Stimulated activated CD8-positive, alpha-beta memory T cell treated with anti-CD3 and anti-CD28 coated beads, Interleukin-2, amount 100 ng/mL, for 48 hours (primary cell): Measurements from ENCODE around the gene COL6A1.

ENCODE experiments used
- DNase-seq, 2 donors: peaks; one replicate each; pipeline ENCODE4 v3.0.0-alpha.2; 2020; ENCODE audit warnings: low read depth in 2 of 2

COL6A1 gene, protein sequence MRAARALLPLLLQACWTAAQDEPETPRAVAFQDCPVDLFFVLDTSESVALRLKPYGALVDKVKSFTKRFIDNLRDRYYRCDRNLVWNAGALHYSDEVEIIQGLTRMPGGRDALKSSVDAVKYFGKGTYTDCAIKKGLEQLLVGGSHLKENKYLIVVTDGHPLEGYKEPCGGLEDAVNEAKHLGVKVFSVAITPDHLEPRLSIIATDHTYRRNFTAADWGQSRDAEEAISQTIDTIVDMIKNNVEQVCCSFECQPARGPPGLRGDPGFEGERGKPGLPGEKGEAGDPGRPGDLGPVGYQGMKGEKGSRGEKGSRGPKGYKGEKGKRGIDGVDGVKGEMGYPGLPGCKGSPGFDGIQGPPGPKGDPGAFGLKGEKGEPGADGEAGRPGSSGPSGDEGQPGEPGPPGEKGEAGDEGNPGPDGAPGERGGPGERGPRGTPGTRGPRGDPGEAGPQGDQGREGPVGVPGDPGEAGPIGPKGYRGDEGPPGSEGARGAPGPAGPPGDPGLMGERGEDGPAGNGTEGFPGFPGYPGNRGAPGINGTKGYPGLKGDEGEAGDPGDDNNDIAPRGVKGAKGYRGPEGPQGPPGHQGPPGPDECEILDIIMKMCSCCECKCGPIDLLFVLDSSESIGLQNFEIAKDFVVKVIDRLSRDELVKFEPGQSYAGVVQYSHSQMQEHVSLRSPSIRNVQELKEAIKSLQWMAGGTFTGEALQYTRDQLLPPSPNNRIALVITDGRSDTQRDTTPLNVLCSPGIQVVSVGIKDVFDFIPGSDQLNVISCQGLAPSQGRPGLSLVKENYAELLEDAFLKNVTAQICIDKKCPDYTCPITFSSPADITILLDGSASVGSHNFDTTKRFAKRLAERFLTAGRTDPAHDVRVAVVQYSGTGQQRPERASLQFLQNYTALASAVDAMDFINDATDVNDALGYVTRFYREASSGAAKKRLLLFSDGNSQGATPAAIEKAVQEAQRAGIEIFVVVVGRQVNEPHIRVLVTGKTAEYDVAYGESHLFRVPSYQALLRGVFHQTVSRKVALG

DNA sequence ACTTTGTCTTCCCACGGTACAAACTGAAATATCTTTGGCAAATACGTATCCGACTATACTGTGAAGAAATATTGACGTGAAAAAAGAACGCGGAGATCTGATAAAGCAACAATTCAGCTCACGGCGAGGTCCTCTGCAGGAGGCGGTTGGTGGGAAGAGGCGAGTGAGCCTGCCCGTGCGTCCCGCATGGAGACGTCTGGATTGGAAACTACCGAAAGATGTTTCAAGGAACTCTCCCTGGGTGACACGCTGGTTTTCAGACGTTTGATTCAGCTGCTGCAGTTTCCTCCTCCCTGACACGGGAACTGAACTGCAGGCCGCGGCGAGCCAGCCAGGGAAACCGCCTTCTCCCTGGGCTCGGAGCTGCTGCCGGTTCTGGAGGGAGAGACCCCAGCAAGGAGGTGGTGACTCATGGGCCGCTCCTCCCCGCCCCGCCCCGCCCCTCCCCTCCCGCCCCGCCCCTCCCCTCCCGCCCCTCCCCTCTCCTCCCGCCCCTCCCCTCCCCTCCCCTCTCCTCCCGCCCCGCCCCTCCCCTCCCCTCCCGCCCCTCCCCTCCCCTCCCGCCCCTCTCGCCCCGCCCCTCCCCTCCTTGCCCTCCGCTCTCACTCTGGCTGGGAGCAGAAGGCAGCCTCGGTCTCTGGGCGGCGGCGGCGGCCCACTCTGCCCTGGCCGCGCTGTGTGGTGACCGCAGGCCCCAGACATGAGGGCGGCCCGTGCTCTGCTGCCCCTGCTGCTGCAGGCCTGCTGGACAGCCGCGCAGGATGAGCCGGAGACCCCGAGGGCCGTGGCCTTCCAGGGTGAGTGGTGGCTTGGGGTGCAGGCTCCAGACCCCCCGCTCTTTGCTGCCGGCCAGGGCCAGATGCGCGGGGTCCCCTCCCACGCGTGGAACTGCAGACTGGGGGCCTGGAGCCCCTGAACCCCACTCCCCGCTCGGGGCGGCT lies at the start of gene COL6A1:
COL6A1 (plus strand) TSS at position 620 of the 941 bp plus-strand sequence; CDS start at position 701, 81 bp downstream.
- peak in 1 of 2 donors; percentile 42 for DNase-seq

DNA sequence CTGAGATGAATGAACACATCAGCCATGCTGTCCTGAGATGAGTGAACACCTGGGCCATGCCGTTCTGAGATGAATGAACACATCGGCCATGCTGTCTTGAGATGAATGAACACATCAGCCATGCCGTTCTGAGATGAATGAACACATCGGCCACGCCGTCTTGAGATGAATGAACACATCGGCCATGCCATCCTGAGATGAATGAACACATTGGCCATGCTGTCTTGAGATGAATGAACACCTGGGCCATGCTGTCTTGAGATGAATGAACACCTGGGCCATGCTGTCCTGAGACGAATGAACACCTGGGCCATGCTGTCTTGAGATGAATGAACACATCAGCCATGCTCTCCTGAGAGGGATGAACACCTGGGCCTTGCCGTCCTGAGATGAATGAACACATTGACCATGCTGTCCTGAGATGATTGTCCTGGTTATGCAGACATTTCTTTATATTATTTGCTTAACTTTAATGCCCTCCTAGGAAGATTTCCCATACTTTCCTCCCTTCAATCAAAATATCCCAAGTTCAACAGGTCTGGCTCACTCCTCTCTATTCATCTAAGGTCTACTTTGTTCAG lies 48.6 kb upstream of the COL6A1 start:
- no peak for DNase-seq

DNA sequence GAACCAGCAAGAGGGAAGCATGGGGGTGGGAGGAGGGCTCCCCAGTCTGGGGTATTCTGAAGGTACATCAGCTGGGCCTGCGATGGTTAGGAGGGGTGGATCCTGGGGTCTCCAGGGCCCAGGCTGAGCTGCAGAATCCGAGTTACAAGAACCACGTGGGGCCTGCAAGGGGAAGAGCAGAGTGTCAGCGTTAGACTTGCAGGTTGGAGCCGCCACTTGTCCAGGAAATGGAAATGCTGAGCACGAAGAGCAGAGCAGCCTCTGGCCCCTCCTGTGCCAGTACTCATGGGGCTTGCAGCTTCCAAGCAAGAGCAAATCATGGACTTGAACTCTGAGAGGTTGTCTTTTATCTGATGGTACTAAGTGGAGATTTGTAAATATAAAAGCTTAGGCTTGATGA lies 47.5 kb upstream of the COL6A1 start:
- DNase-seq, result no peak

DNA sequence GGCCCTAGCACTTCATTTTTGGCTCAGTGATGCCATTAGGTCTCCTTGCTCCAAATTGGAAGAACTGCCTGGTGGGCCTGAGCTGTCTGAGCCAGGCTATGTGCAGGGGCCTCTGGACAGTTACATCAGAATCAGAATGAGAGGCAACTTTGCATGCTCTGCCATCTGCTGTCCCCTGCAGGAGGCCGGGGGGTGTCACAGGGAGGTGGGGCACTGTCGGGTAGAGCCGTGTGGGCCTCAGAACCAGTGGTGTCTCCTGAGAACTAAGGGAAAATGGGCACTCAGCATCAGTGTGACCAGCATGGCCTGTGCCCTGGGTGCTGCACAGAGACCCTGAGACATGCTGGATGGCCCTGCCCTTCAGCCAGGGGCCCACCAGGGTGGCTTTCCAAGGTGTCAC lies 47.0 kb upstream of the COL6A1 start:
- DNase-seq, result no peak

DNA sequence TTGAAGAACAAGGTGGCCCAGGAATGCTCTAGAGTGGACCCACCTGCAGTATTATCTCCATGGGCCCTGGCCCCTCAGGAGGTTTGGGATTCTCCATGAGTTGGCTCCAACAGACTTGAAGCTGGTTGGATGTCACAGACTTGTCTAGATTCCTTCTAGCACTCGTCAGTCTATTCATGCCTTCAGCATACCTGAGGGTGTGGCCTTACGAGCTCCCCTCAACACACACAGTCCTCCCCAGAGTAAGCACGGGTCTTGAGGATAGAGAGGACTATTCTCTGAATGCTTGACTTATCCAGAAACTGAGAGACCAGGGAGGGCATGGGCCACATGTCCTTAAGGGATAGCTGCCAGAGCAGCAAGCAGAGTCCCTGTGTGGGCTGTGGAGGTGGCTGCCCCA lies 45.9 kb upstream of the COL6A1 start:
- DNase-seq, result no peak

DNA sequence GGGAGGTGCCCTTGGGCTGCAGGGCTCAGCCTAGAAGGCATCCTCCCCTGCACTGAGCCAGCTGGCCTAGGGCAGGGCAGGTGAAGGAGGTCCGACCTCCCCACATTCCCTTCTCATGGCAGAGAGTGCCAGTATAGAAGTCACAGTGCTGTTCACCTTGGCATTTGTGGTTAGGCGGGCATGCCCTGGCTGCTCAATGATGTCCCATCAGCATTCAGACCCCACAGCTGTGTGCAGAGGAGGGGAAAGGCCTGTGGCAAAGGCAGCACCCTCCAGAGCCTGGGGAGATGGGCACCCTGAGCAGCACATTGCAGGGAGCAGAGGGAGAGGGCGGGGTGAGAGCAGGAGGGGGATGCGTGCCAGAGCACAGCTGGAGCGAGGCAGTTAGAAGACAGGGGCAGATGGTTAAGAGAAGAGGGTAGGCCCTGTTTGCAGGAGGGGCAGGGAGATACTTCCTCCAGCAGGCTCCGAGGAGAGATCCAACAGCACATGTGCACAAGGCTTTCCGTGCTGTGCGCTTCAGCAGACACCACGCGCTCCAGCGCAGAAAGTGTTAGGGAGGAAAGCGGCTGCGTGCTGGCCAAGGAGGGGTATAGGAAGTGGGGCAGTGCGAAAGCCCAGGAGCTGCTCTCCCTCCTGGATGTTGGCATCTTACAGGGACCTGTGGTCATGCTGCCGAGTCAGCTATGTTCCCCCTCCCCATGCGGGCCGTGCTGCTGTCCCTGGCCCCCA lies 43.7 kb upstream of the COL6A1 start:
- DNase-seq, result no peak

DNA sequence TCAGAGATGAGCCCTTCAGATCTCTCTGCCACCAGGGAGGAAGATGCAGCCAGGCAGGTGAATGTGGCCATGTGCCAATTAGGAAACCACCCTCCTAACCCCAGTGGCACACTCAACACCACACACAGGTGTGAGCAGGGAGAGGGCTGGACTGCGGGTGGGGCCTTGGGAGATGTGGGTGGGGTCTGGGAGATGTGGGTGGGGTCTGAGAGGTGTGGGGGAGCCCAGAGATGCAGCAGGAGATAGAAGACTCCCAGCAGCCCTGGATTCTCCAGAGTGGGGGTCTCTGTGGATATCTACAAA lies 43.2 kb upstream of the COL6A1 start:
- DNase-seq, result no peak

DNA sequence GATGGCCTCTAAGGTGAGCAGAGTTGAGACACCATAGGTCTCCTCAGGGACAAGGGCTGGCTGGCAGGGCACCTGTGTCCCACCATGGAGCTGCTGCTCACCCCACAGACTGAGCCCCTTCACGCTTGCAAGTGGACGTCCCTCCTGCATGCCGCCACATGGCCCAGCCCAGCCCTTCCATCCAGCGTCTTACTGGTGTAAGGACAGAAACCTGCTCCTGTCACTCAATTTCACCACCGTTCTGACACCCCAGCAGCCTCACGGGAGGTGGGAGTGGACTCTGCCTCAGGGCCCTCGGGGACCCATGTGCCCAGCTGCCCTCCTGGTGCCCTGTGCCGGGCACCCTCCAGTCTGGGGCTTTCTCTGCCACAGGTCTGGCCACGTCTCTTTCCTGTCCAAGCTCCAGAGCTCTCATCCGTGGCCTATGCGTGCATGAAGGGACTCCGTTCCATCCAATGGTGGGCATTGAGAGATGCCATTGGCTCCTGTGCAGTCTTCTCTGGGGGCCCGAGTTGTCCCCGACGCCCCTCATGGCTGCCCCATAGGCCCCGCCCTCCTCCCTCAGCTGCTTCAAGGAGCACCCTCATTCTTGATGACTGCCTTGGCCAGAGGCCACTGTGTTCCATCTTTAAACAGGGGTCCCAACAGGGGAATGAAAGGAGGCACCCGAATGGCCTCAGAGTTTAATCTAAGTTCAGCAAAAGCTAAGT lies 42.6 kb upstream of the COL6A1 start:
- DNase-seq, result no peak

DNA sequence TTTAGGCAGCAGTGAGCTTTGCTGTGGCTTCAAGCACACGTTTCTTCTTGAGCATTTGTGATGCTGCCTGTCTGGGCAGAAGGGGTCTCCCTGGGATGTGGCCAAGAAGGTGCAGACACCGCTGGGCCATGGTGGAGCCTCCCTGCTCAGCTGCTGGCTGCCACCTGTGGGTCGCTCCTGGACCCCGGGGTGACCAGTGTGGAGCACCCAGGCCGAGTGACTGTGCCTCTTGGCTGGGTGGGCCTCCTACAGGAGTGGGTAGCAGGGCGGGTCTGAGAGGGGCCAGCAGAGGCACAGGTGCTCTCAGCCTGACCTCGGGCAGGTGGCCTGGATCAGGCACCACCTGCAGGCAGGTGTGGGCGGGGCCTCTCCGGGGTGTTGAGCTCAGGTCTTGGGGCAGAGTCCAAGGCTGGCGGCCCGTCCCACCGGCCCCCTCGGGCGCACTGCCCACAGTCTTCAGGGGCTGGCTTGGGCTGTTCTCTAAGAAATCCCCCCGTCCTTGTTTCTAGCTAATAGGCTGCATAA lies 42.0 kb upstream of the COL6A1 start:
- no peak for DNase-seq

DNA sequence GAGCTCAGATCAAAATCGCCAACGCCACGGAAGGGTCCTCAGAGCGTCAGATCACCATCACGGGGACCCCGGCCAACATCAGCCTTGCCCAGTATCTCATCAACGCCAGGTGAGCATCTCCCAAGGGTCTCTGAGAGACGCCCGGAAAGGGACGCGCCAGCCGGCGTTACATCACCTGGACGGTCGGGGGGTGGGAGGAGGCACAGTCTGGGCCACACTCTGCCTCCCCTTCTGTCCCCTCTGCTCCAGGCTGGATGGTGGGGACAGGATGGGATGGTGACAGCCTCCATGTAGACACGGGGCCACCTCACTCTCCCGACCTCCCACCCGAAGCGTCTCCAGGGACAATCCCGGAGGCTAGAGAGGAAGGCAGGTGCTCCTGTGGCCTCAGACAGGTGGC lies 41.5 kb upstream of the COL6A1 start:
- no peak for DNase-seq

DNA sequence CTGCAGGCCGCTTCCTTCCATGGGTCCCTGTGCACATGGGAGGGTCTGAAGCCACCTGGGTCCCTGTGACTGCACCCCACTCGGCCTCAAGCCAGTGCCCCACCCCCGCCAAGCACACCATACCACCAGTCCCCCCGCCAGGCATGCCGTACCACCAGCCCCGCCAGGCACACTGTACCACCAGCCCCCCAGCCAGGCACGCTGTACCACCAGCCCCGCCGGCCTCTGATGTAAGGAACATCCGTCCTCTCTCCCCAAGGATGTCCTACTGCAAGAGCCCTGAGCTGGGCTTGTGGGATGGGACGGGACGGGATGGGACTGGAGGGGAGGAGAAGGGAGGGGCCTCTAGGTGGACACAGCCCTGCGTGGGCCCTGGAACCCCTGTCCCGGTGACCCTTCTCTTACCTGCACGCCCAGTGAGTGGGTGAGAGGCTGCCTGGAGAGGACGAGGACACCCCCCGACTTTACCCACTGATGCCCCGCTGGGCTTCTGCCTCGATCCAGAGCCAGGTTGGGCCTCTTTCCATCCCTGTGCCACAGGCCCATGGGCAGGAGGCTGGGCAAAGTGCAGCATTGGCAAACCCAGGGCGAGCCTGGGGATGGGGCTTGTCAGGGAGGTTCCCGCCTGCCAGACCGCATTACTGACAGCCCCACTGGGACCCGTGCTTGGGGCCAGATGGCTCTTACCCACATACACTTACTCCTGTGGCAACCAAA lies 40.8 kb upstream of the COL6A1 start:
- DNase-seq, result no peak

DNA sequence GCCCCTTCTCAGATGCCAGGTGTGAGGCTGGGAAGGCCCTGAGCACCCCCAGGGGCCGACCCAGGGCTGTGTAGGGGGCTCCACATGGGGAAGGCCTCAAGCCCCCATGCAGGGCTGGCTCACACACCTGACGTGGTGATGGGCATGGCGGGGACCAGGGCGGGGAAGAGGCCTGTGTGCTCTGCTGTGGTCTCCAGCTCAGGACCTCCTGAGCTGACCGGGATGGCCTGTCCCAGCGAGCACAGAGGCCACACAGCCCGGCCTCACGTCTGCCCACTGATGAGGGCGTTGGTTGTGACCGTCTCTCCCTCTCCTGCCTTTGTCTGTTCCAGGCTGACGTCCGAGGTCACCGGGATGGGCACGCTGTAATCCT lies 40.2 kb upstream of the COL6A1 start:
- DNase-seq, result no peak

DNA sequence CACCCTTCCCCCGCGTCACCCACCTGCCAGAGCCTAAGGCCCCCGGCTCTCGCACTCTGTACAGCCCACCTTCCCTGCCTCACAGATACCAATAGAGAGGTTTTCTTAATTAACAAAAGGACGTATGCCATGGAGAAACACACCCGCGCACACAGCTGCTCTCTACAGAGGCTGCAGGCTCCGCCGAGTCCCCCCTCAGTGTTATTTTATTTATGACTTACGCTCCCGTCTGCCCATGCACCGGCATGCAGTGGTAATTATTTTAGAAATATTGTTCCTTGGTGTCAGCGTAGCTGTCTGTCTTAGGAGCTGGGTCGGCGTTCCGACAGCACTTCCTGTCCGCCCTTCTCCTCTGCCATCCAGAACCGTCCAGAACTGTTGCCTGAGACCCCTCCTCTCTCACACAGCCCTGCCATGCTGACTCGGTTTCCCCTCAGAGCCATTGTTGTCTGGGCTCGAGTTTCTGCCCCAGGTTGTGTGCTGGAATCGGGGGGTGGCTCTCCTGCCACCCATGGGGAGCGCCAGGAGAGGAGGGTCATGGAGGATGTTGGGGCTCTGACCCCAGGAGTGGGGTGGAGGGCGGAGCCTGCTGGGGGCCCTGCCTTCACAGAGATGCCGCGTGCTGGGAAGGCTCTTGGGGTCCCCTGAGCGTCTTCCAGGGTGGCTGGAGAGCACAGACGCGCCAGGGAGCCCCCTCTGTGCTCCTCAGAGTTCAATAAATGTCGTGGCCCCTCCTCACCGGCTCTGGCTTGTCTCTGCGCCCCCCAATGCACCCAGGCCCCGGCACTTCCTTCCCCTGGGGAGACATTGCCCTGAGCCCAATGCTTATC lies 39.6 kb upstream of the COL6A1 start:
- DNase-seq, result no peak

DNA sequence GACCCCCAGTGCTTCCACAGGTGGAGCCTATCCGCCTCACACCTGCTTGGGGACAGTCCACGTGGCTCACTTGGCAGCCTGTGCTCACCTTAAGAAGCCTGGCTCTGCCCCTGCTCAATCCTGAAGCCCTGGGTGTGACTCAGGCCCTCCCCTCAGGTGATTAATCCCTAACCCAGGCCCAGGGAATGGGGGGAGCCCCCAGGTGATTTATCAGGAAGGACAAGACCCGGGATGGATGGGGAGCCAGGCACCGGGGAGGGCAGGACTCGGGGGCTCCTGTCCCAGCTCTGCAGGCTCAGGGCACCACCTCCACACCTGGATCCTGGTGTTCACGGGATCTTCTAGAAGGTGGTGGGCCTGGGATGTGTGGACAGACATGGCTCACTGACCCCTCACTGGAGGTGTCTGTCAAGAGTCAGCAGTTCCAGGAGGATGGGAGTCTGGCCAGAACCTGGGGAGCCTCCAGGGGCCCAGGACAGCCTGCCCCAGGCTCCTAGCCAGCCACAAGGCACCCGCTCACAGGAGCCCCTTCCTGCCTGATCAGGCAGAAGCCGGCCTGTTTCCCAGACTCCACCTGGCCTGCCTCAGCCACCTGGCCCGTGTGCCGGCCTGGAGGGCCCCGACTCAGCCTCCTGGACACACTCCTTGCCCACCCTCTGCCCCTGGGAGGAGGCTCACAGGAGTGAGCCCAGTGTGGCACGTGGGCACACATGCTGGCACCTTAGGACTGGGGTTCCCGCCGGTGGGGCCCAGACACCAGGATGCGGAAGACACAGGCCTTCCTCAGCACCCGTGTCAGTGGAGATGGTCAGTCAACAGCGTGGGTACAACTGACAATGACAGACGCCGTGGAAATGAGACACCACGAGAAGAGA lies 38.6 kb upstream of the COL6A1 start:
- no peak for DNase-seq

DNA sequence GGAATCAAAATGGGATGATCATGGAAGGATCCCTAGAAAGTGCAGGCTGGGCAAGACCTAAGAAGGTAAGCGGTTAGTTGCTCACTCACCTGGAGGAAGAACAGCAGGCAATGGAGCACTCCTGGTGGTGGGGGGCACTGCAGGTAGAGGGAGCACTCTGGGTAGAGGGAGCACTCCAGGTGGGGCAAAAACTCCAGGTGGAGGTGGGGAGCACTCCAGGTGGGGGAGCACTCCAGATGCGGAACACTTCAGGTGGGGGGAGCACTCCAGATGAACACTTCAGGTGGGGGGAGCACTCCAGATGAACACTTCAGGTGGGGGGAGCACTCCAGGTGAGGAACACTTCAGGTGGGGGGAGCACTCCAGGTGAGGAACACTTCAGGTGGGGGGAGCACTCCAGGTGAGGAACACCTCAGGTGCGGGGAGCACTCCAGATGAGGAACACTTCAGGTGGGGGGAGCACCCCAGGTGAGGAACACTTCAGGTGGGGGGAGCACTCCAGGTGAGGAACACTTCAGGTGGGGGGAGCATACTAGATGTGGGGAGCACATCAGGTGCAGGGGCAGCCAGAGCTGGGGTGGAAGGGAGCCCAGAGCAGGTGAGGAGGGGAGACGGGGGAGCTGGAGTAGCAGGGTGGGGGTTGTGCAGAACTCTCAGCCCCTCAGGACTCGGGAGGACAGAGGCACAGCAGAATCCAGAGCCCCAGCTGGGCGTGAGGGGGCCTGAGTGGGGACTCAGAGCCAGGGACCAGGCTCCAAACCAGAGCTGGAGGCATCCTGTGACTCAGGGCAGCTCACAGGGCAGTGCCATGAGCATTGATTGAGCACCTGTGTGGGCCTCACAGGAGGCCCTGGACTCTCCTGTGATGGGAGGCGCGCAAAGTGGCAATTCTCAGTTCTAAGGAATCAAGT lies 37.7 kb upstream of the COL6A1 start:
- DNase-seq, result no peak

DNA sequence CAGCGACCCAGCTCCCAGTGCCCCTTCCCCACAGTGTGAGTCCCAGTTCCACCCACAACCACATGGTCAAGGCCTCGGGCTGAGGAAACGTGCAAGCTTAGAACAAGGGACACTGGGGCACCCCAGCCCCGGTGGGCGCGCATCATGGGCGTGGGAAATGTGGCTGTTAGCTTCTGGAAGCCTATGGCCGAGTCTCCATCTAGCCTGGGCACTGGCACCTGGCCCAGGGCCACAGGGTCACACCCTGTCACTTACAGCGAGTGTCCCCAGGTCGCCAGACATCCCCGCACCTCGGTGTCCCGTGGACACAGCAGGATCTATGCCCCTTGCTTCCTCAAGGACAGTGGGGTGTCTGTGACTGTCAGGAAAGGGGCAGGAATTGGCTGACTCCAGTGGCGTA lies 37.0 kb upstream of the COL6A1 start:
- no peak for DNase-seq
